B cell (primary cell): ENCODE results near the gene KRTAP10-7. TPM values are rescaled to one million over a fixed set of nuclear protein-coding genes. Genes with fewer than 3 reads are reported as not detected.
"Not testable (repeated sequence)": the region's sequence is repeated elsewhere in the genome, so short reads cannot be mapped to it uniquely, and the experiment has no call there.

Experiments used
- ATAC-seq: fragments of 200-7000 bp; cut with Tn5 transposase; one replicate; pipeline ENCODE4 v1.10.0; 2021; ENCODE audit warnings: low read depth, mild to moderate bottlenecking, moderate number of reproducible peaks, moderate library complexity
- CTCF ChIA-PET: fragments of 350-600 bp; sonication (Branson Sonifier 250); formaldehyde crosslinking; loops from one replicate; lab custom pipeline; 2021; ENCODE audit warnings: antibody characterized with exemption, inconsistent platforms; lab: Charles Lee
- POLR2A ChIA-PET: fragments of 350-600 bp; sonication (Branson Sonifier 250); formaldehyde crosslinking; loops from one replicate; lab custom pipeline; 2021; ENCODE audit warnings: antibody characterized with exemption; lab: Charles Lee
- DNase-seq: peaks from one replicate; pipeline ENCODE4 v3.0.0; 2013
- H2AFZ ChIP-seq: 2 replicates; pipeline ENCODE4 v1.6.1; 2012; ENCODE audit warnings: mild to moderate bottlenecking, low read depth, low read length; ENCODE audit not compliant: insufficient read depth, poor library complexity, severe bottlenecking
- H3K27ac ChIP-seq, 2 donors: 1 replicate in 1 of 2; 2 replicates in 1 of 2; pipeline ENCODE4 v1.5.1; 2012 to 2013; ENCODE audit warnings: low read length in 2 of 2, mild to moderate bottlenecking in 2 of 2, moderate library complexity in 1 of 2
- H3K27me3 ChIP-seq, 4 experiments: fragments of 200-600 bp in 1 of 4; sonication (generic) in 1 of 4; replicated peaks in 1 of 4; 1 replicate in 2 of 4; 2 replicates in 2 of 4; pipeline versions ENCODE4 v1.6.1 to v1.7.0; 2013 to 2016; ENCODE audit warnings: low read length in 3 of 4, mild to moderate bottlenecking in 2 of 4, mixed read lengths in 1 of 4, moderate library complexity in 1 of 4; ENCODE audit not compliant: insufficient read depth in 4 of 4, control insufficient read depth in 3 of 4; ENCODE audit errors: control extremely low read depth in 1 of 4
- H3K36me3 ChIP-seq, 2 experiments: replicated peaks in 1 of 2; 1 replicate in 1 of 2; 2 replicates in 1 of 2; pipeline versions ENCODE4 v1.6.1 to v1.7.1; 2013; ENCODE audit warnings: low read length in 1 of 2; ENCODE audit not compliant: insufficient read depth in 2 of 2, control insufficient read depth in 1 of 2; ENCODE audit errors: control extremely low read depth in 1 of 2, extremely low read depth in 1 of 2
- H3K4me1 ChIP-seq, 2 donors: fragments of 200-600 bp in 1 of 2; sonication (generic) in 1 of 2; 1 replicate in 1 of 2; 2 replicates in 1 of 2; pipeline versions ENCODE4 v1.5.1 to v1.6.1; 2013 to 2017; ENCODE audit warnings: low read length in 2 of 2; ENCODE audit not compliant: control insufficient read depth in 2 of 2, insufficient read depth in 2 of 2
- H3K4me2 ChIP-seq: replicated peaks from 2 replicates; pipeline ENCODE3; 2012; ENCODE audit warnings: mild to moderate bottlenecking, low read depth, low read length; ENCODE audit not compliant: poor library complexity, severe bottlenecking
- H3K4me3 ChIP-seq, 5 experiments: fragments of 200-600 bp in 1 of 5; sonication (generic) in 1 of 5; 1 replicate in 3 of 5; 2 replicates in 2 of 5; pipeline versions ENCODE4 v1.5.1 to v1.7.0; 2011 to 2016; ENCODE audit warnings: low read length in 4 of 5, mild to moderate bottlenecking in 4 of 5, low read depth in 2 of 5, control low read depth in 1 of 5, moderate library complexity in 1 of 5; ENCODE audit not compliant: insufficient read depth in 1 of 5; ENCODE audit errors: control extremely low read depth in 1 of 5, extremely low read depth in 1 of 5
- H3K79me2 ChIP-seq: fragments of 200-600 bp; sonication (generic); one replicate; pipeline ENCODE4 v1.6.0; 2016; ENCODE audit warnings: low read length; ENCODE audit not compliant: control insufficient read depth, insufficient read depth
- H3K9ac ChIP-seq: fragments of 200-600 bp; sonication (generic); 2 replicates; pipeline ENCODE4 v1.6.1; 2017; ENCODE audit warnings: mild to moderate bottlenecking, low read length, moderate library complexity
- H3K9me3 ChIP-seq, 3 donors: one replicate each; pipeline versions ENCODE4 v1.6.1 to v1.7.1; 2013; ENCODE audit warnings: low read length in 2 of 3; ENCODE audit not compliant: control insufficient read depth in 2 of 3, insufficient read depth in 1 of 3; ENCODE audit errors: control extremely low read depth in 1 of 3
- H4K20me1 ChIP-seq: 2 replicates; pipeline ENCODE4 v1.6.0; 2012; ENCODE audit warnings: mild to moderate bottlenecking, low read length; ENCODE audit not compliant: insufficient read depth, control insufficient read depth, poor library complexity, severe bottlenecking
- H3K27ac Mint-ChIP-seq: one replicate; pipeline ENCODE4 v1.8.0; 2021; ENCODE audit warnings: mixed read lengths
- H3K27me3 Mint-ChIP-seq: one replicate; pipeline ENCODE4 v1.8.0; 2021; ENCODE audit warnings: mixed read lengths
- H3K4me1 Mint-ChIP-seq: one replicate; pipeline ENCODE4 v1.8.0; 2021; ENCODE audit warnings: mixed read lengths
- H3K4me3 Mint-ChIP-seq: one replicate; pipeline ENCODE4 v1.8.0; 2021; ENCODE audit warnings: mixed read lengths
- H3K9me3 Mint-ChIP-seq: one replicate; pipeline ENCODE4 v1.8.0; 2022; ENCODE audit warnings: mixed read lengths; ENCODE audit not compliant: insufficient read depth
- EZH2 ChIP-seq: IDR thresholded peaks from 2 replicates; pipeline ENCODE4 v1.6.1; 2012; ENCODE audit warnings: borderline replicate concordance, low read depth, mild to moderate bottlenecking, moderate library complexity, low read length; ENCODE audit not compliant: insufficient read depth, poor library complexity, severe bottlenecking
- WGBS: methylation state at CpG from one replicate; pipeline ENCODE4 v1.1.5; 2013; ENCODE audit warnings: missing lambda C conversion rate; ENCODE audit not compliant: insufficient coverage; 5-methylcytosine and 5-hydroxymethylcytosine counted together
- intact Hi-C: fragments of 100-400 bp; cut with micrococcal nuclease; formaldehyde crosslinking; loops from one replicate; pipeline ENCODE4 v1.10.0; 2022
- polyA plus RNA-seq: library from polyadenylated mRNA; depleted of rRNA; stranded (reverse); fragments of >200 nt; gene quantifications from 2 replicates; pipeline ENCODE4 v1.2.3, GENCODE V29; 2012
- total RNA-seq, 2 donors: library from RNA; stranded (reverse); fragments of 120-200 nt in 1 of 2; gene quantifications; 1 replicate in 1 of 2; 2 replicates in 1 of 2; pipeline versions ENCODE4 v1.2.3 to v1.2.4, GENCODE V29; 2013 to 2022
- TF ChIP-seq, protein P1 (sequence below): fragments of 200-600 bp; IDR thresholded peaks from one replicate; pipeline ENCODE4 v1.8.0; 2022; ENCODE audit warnings: antibody characterized with exemption, mild to moderate bottlenecking

Gene KRTAP10-7
- total and polyA plus RNA-seq, 2 donors (not counting 1 experiment from before 2014, with no cell fraction given) = not detected

GRCh38 chr21:44556879-44557278 lies 43.5 kb upstream of the KRTAP10-7 start:
- Histone ChIP-seq H2AFZ (no peak overlapping the region), H3K9ac (no peak overlapping the region), H3K27me3 (peaks cover 0 to 13% (median 4%) of the 10 kb centered on the region in 4 experiments), H3K27ac (no peak overlapping the region), H3K4me1 (peaks cover 0 to 11% of the 10 kb centered on the region in 2 donors), H3K36me3 (no peaks in the 10 kb centered on the region), H3K4me3 (no peak overlapping the region), H4K20me1 (no peaks in the 10 kb centered on the region), H3K79me2 (no peaks in the 10 kb centered on the region), H3K9me3 (peaks cover 0 to 10% (median 0%) of the 10 kb centered on the region in 3 donors), H3K4me2 (no peak overlapping the region)
- CTCF ChIA-PET = interaction anchor here (1.2 kb wide), 1 partner anchor 383 kb away, joined by 3 read pairs; the partner anchor contains the start of gene SLX9
- H3K9me3 Mint-ChIP-seq = peaks cover 4% of the 10 kb centered on the region
- intact Hi-C loops = no loop called here
- POLR2A ChIA-PET = no interaction called here
- WGBS = 28% methylated on average over 4 of the region's 9 CpGs
- ATAC-seq = peak; percentile 39
- peak; percentile 43 for DNase-seq
- peaks cover 20% of the 10 kb centered on the region for H3K4me1 Mint-ChIP-seq
- TF ChIP-seq, protein P1, sequence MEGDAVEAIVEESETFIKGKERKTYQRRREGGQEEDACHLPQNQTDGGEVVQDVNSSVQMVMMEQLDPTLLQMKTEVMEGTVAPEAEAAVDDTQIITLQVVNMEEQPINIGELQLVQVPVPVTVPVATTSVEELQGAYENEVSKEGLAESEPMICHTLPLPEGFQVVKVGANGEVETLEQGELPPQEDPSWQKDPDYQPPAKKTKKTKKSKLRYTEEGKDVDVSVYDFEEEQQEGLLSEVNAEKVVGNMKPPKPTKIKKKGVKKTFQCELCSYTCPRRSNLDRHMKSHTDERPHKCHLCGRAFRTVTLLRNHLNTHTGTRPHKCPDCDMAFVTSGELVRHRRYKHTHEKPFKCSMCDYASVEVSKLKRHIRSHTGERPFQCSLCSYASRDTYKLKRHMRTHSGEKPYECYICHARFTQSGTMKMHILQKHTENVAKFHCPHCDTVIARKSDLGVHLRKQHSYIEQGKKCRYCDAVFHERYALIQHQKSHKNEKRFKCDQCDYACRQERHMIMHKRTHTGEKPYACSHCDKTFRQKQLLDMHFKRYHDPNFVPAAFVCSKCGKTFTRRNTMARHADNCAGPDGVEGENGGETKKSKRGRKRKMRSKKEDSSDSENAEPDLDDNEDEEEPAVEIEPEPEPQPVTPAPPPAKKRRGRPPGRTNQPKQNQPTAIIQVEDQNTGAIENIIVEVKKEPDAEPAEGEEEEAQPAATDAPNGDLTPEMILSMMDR = no peak
- TF ChIP-seq EZH2 = no peak
- H3K27ac Mint-ChIP-seq = no peak overlapping the region
- peaks cover 48% of the 10 kb centered on the region for H3K27me3 Mint-ChIP-seq
- H3K4me3 Mint-ChIP-seq = peak overlapping the region; percentile 10

GRCh38 chr21:44557491-44558328 lies 42.7 kb upstream of the KRTAP10-7 start:
- TF ChIP-seq, protein P1 = no peak
- no peak for TF ChIP-seq EZH2
- Histone ChIP-seq H3K79me2 (no peaks in the 10 kb centered on the region), H3K4me1 (peaks cover 0 to 11% of the 10 kb centered on the region in 2 donors), H2AFZ (no peak overlapping the region), H3K27me3 (peaks cover 0 to 13% (median 4%) of the 10 kb centered on the region in 4 experiments), H3K36me3 (no peaks in the 10 kb centered on the region), H3K9ac (no peak overlapping the region), H3K4me2 (no peak overlapping the region), H3K27ac (no peak overlapping the region), H4K20me1 (no peaks in the 10 kb centered on the region), H3K4me3 (no peak overlapping the region), H3K9me3 (peaks cover 0 to 10% (median 4%) of the 10 kb centered on the region in 3 donors)
- CTCF ChIA-PET = interaction anchor here (1.2 kb wide), 1 partner anchor 382 kb away, joined by 3 read pairs; the partner anchor contains the start of gene SLX9
- Mint-ChIP-seq H3K4me1 (peaks cover 23% of the 10 kb centered on the region), H3K4me3 (no peak overlapping the region), H3K9me3 (peaks cover 9% of the 10 kb centered on the region), H3K27me3 (peaks cover 46% of the 10 kb centered on the region), H3K27ac (no peak overlapping the region)
- POLR2A ChIA-PET = no interaction called here
- WGBS = 71% methylated on average over 30 of the region's 30 CpGs
- intact Hi-C loops = no loop called here
- ATAC-seq (no peak), DNase-seq (no peak)

DNA sequence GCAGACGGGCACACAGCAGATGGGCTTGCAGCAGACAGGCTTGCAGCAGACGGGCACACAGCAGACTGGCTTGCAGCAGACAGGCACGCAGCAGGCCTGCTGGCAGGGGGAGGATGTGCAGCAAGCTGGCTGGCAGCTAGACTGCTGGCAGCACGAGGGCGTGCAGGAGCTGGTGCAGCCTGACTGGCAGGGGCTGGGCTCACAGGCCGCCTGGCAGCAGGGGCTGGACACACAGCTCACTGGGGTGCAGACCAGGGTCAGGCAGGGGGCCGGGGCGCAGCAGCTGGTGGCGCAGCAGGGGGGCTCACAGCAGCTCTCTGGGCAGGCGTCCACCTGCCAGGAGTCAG lies 42.1 kb upstream of the KRTAP10-7 start:
- H3K27ac Mint-ChIP-seq, H3K9ac ChIP-seq, POLR2A ChIA-PET, intact Hi-C loops, H3K9me3 Mint-ChIP-seq, H2AFZ ChIP-seq, H3K4me3 Mint-ChIP-seq, H3K36me3 ChIP-seq, DNase-seq, H4K20me1 ChIP-seq, H3K4me2 ChIP-seq, H3K27ac ChIP-seq, H3K4me3 ChIP-seq, H3K79me2 ChIP-seq, ATAC-seq: not testable (repeated sequence)
- peaks cover 0 to 13% (median 4%) of the 10 kb centered on the region in 4 experiments for H3K27me3 ChIP-seq
- Mint-ChIP-seq H3K27me3 (peaks cover 41% of the 10 kb centered on the region), H3K4me1 (peaks cover 23% of the 10 kb centered on the region)
- WGBS = 86% methylated on average over 9 of the region's 10 CpGs
- H3K9me3 ChIP-seq = peaks cover 0 to 10% (median 4%) of the 10 kb centered on the region in 3 donors
- CTCF ChIA-PET = interaction anchor here (1.2 kb wide), 1 partner anchor 381 kb away, joined by 3 read pairs; the partner anchor contains the start of gene SLX9
- H3K4me1 ChIP-seq = peaks cover 0 to 11% of the 10 kb centered on the region in 2 donors
